Endothelial cell of umbilical vein (primary cell): Measurements from ENCODE around the gene PVR. TPM values are rescaled to one million over a fixed set of nuclear protein-coding genes. Genes with fewer than 3 reads are reported as not detected.
"Not testable (repeated sequence)": the region's sequence is repeated elsewhere in the genome, so short reads cannot be mapped to it uniquely, and the experiment has no call there.

Experiments
- BruUV-seq: library from RNA; stranded (reverse); fragments of 400-500 nt; replicated peaks from 2 replicates; lab custom pipeline; 2021; lab: Mats Ljungman, UMichigan
- CTCF ChIA-PET: fragments of 300-600, 350-600 bp; sonication (Branson Sonifier 250); formaldehyde crosslinking; loops from one replicate; lab custom pipeline; 2021; ENCODE audit warnings: antibody characterized with exemption, inconsistent platforms; lab: Charles Lee
- POLR2A ChIA-PET: fragments of 300-600, 350-600 bp; sonication (Branson Sonifier 250); formaldehyde crosslinking; loops from one replicate; lab custom pipeline; 2021; ENCODE audit warnings: antibody characterized with exemption, inconsistent platforms; lab: Charles Lee
- DNase-seq: peaks from one replicate; pipeline ENCODE4 v3.0.0-alpha.2; 2011; ENCODE audit warnings: low read depth, low spot score
- FAIRE-seq: peaks from 2 replicates; lab custom pipeline; 2011; peaks lifted over from hg19 to GRCh38; lab: Jason Lieb, UNC
- H2AFZ ChIP-seq: 2 replicates; pipeline ENCODE4 v1.6.0; 2012; ENCODE audit warnings: low read depth, low read length, control low read depth, inconsistent platforms
- H3K27ac ChIP-seq: 2 replicates; pipeline ENCODE4 v1.5.1; 2011; ENCODE audit warnings: low read depth, mild to moderate bottlenecking, control low read depth, low read length, moderate library complexity; ENCODE audit not compliant: insufficient read depth
- H3K27me3 ChIP-seq, 2 experiments: 2 replicates each; pipeline versions ENCODE4 v1.6.0 to v1.6.1; 2011; ENCODE audit warnings: low read length in 2 of 2, mixed read lengths in 1 of 2; ENCODE audit not compliant: control insufficient read depth in 2 of 2, insufficient read depth in 2 of 2
- H3K36me3 ChIP-seq, 2 experiments: 2 replicates in 1 of 2; 3 replicates in 1 of 2; pipeline ENCODE4 v1.5.1; 2011; ENCODE audit warnings: low read length in 2 of 2, mild to moderate bottlenecking in 1 of 2, moderate library complexity in 1 of 2; ENCODE audit not compliant: control insufficient read depth in 2 of 2, insufficient read depth in 2 of 2; ENCODE audit errors: extremely low read depth in 1 of 2
- H3K4me1 ChIP-seq: 3 replicates; pipeline ENCODE4 v1.5.1; 2011; ENCODE audit warnings: mild to moderate bottlenecking, low read length; ENCODE audit not compliant: control insufficient read depth, insufficient read depth; ENCODE audit errors: extremely low read depth
- H3K4me2 ChIP-seq: 2 replicates; pipeline ENCODE4 v1.6.1; 2011; ENCODE audit warnings: low read length, control low read depth, mixed read lengths; ENCODE audit not compliant: insufficient read depth
- H3K4me3 ChIP-seq, 3 experiments: fragments of 200-600 bp in 1 of 3; sonication (generic), shearing (Covaris generic) in 1 of 3; replicated peaks in 1 of 3; 2 replicates each; pipeline ENCODE4 v1.5.1; 2011 to 2016; ENCODE audit warnings: control low read depth in 3 of 3, low read length in 3 of 3, mild to moderate bottlenecking in 2 of 3, inconsistent platforms in 1 of 3, low read depth in 1 of 3, moderate library complexity in 1 of 3; ENCODE audit not compliant: insufficient read depth in 1 of 3
- H3K79me2 ChIP-seq: 2 replicates; pipeline ENCODE4 v1.6.0; 2012; ENCODE audit warnings: low read length, inconsistent platforms; ENCODE audit not compliant: control insufficient read depth, insufficient read depth
- H3K9ac ChIP-seq: replicated peaks from 2 replicates; pipeline ENCODE3; 2011; ENCODE audit warnings: low read length, control low read depth; ENCODE audit not compliant: insufficient read depth; ENCODE audit errors: extremely low read depth
- H3K9me1 ChIP-seq: replicated peaks from 3 replicates; pipeline ENCODE4 v1.6.0; 2011; ENCODE audit warnings: mild to moderate bottlenecking, low read length; ENCODE audit not compliant: control insufficient read depth, insufficient read depth; ENCODE audit errors: extremely low read depth
- H3K9me3 ChIP-seq: replicated peaks from 2 replicates; pipeline ENCODE4 v1.5.1; 2012; ENCODE audit warnings: low read length, inconsistent platforms; ENCODE audit not compliant: control insufficient read depth, insufficient read depth
- H4K20me1 ChIP-seq: replicated peaks from 2 replicates; pipeline ENCODE3; 2011; ENCODE audit warnings: mild to moderate bottlenecking, low read length; ENCODE audit not compliant: control insufficient read depth, insufficient read depth; ENCODE audit errors: extremely low read depth
- JUN ChIP-seq: IDR thresholded peaks from 2 replicates; pipeline ENCODE4 v1.6.1; 2011; ENCODE audit warnings: borderline replicate concordance, low read depth; ENCODE audit not compliant: insufficient read length, insufficient read depth
- POLR2AphosphoS5 ChIP-seq: IDR thresholded peaks from 2 replicates; pipeline ENCODE4 v1.6.1; 2012; ENCODE audit warnings: low read depth, mild to moderate bottlenecking, control low read depth, low read length, moderate library complexity; ENCODE audit not compliant: insufficient read depth
- dilution Hi-C: fragments of 300-500 bp; cut with MboI; formaldehyde crosslinking; loops from one replicate; pipeline ENCODE4 v1.15.0; 2019; ENCODE audit warnings: low sequenced_read_pairs; ENCODE audit not compliant: extremely low pct_ligation_motif_present
- intact Hi-C: fragments of 100-400 bp; cut with micrococcal nuclease; formaldehyde crosslinking; loops from one replicate; pipeline ENCODE4 v1.10.0; 2022
- polyA plus RNA-seq, 4 experiments: library from polyadenylated mRNA; depleted of rRNA in 3 of 4; stranded (reverse) in 3 of 4; unstranded in 1 of 4; fragments of >200 nt; gene quantifications; 2 replicates each; pipeline versions ENCODE4 v1.2.1 to v1.2.3, GENCODE V29; 2011 to 2012; ENCODE audit warnings: missing spikeins in 1 of 4
- total RNA-seq: library from RNA; stranded (reverse); gene quantifications from 2 replicates; pipeline ENCODE4 v1.2.3, GENCODE V29; 2021
- TF ChIP-seq, protein P1 (sequence below): IDR thresholded peaks from 2 replicates; pipeline ENCODE4 v1.6.1; 2011; ENCODE audit not compliant: insufficient read depth, insufficient read length

The PVR gene
- total and polyA plus RNA-seq, 2 donors (not counting 3 experiments of a cell fraction or from before 2014, with no cell fraction given) = 133 to 226 TPM

DNA sequence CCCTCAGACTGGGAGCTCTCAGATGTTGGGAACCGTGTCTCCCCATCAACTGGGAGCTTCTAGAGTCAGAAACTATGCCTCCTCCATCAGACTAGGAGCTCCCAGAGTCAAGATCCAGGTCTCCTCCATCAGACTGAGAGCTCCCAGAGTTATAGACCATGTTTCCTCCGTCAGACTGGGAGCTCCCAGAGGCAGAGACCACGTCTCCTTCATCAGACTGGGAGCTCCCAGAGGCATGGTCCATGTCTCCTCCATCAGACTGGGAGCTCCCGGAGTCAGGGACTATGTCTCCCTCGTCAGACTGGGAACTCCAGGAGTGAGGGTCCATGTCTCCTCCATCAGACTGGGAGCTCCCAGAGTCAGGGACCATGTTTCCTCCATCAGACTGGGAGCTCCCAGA, 65.2 kb downstream of the PVR start:
- H3K36me3 ChIP-seq = no peaks in the 10 kb centered on the region
- H3K79me2 ChIP-seq = no peaks in the 10 kb centered on the region
- no peak overlapping the region for H3K27ac ChIP-seq
- dilution Hi-C loops (no loop called here), intact Hi-C loops (no loop called here)
- DNase-seq (no peak), FAIRE-seq (no peak)
- TF ChIP-seq POLR2AphosphoS5 (no peak), JUN (no peak)
- TF ChIP-seq, protein P1, sequence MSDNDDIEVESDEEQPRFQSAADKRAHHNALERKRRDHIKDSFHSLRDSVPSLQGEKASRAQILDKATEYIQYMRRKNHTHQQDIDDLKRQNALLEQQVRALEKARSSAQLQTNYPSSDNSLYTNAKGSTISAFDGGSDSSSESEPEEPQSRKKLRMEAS = no peak
- H4K20me1 ChIP-seq = no peaks in the 10 kb centered on the region
- peaks cover 2% of the 10 kb centered on the region for H3K4me1 ChIP-seq
- no peaks in the 10 kb centered on the region for H3K27me3 ChIP-seq
- no peak overlapping the region for H2AFZ ChIP-seq
- no peak overlapping the region for H3K9ac ChIP-seq
- no peaks in the 10 kb centered on the region for H3K9me3 ChIP-seq
- H3K4me2 ChIP-seq = no peak overlapping the region
- POLR2A ChIA-PET = no interaction called here
- H3K4me3 ChIP-seq = no peak overlapping the region
- no TSS peak for BruUV-seq
- H3K9me1 ChIP-seq = no peaks in the 10 kb centered on the region
- CTCF ChIA-PET = interaction anchor here (0.6 to 2.2 kb wide), 4 partner anchors 10 to 76 kb away, joined by 3 to 9 read pairs (median 4); no protein-coding TSS in a partner anchor

DNA sequence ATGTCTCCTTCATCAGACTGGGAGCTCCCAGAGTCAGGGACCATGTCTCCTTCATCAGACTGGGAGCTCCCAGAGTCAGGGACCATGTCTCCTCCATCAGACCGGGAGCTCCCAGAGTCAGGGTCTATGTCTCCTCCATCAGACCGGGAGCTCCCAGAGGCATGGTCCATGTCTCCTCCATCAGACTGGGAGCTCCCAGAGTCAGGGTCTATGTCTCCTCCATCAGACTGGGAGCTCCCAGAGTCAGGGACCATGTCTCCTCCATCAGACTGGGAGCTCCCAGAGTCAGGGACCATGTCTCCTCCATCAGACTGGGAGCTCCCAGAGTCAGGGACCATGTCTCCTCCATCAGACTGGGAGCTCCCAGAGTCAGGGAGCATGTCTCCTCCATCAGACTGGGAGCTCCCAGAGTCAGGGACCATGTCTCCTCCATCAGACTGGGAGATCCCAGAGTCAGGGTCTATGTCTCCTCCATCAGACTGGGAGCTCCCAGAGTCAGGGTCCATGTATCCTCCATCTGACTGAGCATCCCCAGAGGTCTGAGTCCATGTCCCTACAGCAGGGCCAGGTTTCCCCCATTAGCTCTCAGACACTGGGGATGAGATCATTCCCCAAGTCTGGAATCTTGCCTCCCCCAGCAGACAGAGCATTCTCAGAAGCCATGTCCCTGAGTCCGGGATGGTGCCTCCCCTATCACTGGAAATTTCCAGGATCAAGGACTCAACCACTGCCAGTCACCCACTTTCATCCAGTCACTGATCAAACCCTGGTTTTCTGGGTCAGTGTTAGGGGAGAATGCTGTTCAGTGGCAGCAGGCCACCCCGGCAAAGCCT, 65.9 kb downstream of the PVR start:
- H3K4me2 ChIP-seq, H2AFZ ChIP-seq, H3K27ac ChIP-seq, H3K9me1 ChIP-seq, H3K4me1 ChIP-seq, H3K9ac ChIP-seq, H3K27me3 ChIP-seq, H4K20me1 ChIP-seq, dilution Hi-C loops, BruUV-seq, H3K4me3 ChIP-seq, FAIRE-seq, DNase-seq, H3K79me2 ChIP-seq, POLR2A ChIA-PET, H3K36me3 ChIP-seq, intact Hi-C loops, H3K9me3 ChIP-seq: not testable (repeated sequence)
- CTCF ChIA-PET = interaction anchor here (0.6 to 2.2 kb wide), 3 partner anchors 9 to 75 kb away, joined by 3 to 9 read pairs (median 3); no protein-coding TSS in a partner anchor
